NCI-H2107 (cell line): ENCODE data around the gene ABCA1.
A peak's percentile ranks its signal among the peaks of the same experiment; 100 is the strongest.

Experiments
- DNase-seq: peaks from one replicate; lab custom pipeline; 2025; lab: John Stamatoyannopoulos, UW

ABCA1 gene

DNA sequence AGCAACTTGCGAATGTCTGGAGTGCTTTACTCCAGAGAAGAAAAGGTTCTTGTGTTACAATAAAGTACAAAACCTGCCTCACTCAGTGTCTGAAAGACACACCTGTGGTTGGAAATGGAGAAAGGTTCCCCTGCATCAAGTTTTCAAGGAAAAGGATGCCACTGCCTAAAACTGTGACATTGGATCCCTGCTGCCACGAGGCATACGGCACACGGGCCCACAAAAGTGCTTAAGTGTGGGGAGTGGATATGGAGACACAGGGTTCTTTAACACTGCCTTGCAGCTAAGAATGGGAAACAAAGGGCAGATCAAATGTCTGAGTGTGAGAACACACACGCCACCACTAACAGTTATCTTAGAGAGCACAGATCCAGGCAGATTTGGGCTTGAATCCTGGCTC lies 89.0 kb downstream of the ABCA1 start:
- no peak for DNase-seq

DNA sequence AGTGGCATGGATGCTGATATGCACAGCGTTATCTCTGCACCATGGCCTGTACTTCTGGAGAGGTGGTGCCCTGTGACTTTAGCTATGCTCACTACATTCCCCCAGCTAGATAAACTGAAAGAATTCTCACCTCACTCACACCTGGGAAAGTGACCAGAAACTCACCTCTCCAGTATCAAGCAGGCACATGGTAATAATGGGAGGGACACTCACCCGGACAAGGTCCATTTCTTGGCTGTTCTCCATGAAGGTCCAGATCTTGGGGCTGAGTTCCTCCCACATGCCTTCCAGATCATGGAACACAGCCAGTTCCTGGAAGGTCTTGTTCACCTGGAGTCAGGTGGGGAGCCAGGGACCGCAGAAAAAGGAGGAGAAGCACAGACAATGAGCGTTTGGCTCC lies 91.2 kb downstream of the ABCA1 start:
- no peak for DNase-seq

DNA sequence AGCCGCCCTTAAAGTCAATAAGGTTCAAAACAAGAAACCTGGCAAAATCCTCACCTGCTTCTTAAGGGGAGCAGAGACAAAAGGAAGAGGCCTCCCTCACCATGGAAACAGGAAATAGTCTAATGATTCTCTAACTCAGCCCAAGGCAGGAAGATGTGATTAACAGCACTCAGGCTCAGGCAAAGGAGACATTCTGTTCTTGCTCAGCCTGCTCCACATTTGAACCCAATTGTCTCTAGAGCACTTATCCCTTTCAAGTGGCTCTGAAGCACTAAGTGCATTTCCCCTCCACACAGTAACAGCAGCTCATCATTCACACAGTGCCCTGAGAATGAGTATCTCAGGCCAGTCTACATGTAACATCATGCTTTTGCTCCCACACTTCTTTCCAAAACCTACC lies 91.7 kb downstream of the ABCA1 start:
- peak; percentile 52 for DNase-seq

DNA sequence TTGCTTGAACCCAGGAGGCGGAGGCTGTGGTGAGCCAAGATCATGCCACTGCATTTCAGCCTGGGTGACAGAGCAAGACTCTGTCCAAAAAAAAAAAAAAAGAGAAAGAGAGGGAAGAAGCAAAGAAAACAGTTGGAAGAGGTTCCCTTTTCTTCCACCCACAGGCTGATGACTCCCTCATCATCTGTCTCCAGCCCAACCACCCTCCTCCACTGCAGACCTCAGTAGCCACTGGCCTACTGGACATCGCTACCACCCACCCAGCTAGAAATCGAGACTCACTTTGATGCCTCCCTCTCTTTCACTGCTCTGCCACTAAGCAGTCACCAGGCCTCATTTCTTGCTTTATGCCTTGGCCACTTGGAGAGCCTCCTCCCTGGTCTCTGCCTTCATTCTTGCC lies 92.8 kb downstream of the ABCA1 start:
- no peak for DNase-seq

DNA sequence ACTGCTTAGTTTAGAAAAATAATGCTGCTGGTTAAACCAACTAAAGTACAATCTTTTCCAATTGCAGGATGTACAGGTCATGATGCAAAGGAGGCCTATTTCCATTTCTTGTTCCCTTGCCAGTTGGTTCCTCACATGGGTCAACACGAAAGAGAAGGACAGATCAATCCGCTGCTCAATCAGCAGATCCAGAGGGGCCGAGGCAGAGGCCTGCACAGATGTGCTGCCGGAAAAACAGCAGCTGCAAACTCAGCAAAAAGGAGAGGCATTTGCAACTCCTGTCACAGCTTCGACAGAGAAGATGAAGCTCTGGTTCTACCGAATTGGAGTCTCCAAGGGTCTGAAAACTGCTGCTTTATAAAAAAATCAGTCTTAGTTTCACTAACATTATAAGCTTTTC lies 94.3 kb downstream of the ABCA1 start:
- no peak for DNase-seq

DNA sequence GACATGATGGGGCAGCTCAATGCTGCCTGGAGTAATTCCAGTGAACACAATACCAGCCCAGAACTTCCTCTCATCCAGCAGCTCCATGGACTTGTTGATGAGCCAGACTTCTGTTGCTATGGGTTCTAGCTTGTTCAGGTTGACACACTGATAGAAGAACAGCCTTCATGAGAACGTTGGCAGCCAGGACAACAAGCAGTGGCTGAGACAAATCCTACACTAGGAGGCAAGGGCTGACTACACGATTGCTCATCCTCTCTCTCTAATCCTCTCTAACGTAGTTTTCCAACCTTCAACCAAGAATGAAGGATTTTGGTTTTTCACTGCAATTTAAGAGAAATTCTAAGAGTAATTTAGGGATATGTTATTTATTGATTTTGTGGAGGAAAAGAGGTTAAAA lies 96.3 kb downstream of the ABCA1 start:
- DNase-seq, result no peak

DNA sequence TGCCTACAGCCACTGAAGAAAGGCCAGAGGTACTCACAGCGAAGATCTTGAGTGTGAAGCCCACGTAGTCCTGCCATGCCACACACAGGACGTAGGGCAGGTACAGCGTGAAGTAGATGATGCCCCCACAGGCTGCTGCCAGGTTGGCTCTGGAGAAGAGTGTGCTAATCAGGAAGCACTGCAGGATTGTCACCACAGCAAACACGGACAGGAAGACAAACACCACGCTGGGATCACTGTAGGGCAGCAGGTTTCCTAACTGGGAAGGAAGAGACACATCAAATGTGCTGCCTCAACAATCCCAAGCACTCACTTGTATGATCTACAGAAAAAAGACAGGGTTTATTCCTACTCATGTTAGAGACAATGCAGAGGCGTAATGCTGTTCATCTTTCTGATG lies 101.0 kb downstream of the ABCA1 start:
- DNase-seq, result no peak

DNA sequence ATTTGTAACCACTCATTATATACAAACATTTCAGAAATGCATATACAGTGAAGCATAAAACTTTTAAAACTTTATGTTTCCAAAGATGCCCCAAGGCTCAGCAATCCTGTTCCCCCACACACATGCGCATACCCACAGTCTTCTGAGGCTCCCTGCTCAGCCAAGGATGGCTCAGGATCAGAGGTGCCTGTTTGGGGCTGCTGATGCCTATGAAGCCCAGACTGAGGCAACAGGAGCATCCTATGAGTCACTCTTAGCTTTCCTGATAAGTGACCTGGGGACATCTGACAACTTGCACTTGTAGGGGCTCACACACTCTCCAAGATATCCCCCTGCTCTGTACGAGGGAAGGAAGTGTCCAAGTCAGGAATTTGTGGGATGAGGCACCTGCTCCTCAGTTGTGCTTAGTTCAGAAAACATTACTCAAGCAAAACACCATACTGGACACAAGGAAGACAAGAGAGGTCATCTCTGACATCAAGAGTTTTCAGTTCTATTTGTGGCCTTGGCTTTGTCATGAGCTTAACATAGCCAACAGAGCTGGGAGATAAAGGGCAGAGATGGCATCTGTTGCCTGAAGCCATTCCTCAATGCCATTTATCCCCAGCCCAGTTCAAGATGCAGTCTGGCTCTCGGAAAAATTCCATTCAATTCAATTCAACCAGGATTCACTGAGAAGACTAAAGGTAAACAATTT lies 101.7 kb downstream of the ABCA1 start:
- no peak for DNase-seq

DNA sequence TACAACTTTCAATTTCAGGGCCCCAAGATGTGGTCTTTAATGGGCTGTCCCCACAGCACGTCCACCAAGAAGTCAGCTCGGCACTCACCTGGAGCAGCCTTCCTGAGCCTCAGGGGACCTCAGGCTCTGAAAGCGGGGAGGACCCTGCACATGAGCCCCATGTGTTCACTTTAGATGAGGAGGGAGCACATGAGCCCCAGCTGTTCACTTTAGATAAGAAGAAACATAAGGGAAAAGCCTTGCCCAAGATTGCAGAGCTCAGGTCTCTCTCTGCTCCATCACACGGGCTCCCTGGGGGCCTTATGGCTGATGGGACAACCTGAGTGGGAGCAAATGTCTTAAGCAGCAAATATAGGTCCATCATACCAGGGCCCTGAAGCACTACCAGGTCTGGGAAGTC lies 107.6 kb downstream of the ABCA1 start:
- DNase-seq, result no peak

DNA sequence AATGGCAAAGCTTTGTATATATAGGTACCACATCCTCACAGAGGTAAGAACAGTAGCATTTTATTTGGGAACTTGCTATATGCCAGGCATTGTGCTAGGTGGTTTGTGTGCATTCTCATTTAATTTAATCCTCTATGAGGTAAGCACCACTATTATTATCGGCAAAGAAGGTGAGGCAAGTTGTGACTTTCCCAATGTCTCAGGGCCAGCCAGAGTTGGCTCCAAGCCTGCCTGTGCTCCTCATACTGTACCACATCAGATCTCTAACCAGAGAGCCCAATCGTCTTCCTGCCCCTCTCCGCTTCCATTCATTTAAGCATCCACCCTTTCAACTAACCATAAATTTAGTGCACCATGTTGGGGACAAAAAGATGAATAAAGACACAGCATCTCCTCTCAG lies 108.9 kb downstream of the ABCA1 start:
- DNase-seq, result no peak

DNA sequence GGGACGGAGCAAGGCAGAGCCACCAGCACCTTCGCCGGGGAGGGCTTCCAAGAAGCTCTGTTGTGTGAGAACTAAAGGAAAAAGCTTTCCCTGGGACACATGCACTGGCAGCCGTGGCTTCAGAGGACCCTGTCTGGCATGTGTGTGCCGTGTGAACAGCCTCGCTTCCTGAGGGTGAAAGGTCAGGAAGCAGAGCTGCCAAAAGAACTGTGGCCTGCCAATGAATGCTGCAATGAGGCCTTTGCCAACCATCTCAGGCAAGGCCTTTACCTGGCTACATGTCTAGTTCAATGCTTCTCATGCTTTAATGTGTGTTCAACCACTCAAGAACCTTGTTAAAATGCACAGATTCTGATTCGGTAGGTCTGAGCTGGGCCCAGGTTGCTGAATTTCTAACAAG lies 110.5 kb downstream of the ABCA1 start:
- DNase-seq, result no peak

DNA sequence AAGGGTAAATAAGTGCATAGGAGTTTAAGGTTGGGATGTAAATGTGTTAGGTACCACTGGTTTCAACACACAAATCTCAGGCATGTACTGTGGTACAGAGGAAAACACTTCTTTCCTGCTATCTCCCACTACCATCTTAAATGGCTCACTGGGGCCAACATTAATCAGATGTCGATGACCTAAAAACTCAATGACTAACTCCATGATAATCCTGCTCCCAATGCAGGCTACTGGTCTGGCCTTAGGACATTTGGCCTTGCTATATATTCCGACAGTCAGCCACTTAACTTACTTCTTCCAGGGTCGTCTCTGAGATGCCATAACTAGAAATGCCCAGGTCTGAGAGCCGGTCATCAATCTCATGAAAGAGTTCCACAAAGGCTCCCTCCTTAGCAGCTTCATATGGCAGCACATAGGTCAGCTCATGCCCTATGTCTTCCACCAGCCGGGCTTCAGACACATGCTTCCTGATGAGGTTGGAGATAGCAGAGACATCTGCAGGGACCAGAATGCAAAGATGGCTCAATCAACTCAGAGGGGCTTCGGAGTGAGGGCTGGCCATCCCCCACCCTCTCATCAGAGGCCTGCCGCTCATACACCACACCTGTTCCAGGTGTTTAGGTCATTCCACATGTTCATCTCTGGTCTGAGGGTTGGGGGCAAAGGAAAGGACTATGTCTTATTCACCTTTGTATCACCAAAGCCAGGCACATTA lies 111.9 kb downstream of the ABCA1 start:
- DNase-seq, result no peak

DNA sequence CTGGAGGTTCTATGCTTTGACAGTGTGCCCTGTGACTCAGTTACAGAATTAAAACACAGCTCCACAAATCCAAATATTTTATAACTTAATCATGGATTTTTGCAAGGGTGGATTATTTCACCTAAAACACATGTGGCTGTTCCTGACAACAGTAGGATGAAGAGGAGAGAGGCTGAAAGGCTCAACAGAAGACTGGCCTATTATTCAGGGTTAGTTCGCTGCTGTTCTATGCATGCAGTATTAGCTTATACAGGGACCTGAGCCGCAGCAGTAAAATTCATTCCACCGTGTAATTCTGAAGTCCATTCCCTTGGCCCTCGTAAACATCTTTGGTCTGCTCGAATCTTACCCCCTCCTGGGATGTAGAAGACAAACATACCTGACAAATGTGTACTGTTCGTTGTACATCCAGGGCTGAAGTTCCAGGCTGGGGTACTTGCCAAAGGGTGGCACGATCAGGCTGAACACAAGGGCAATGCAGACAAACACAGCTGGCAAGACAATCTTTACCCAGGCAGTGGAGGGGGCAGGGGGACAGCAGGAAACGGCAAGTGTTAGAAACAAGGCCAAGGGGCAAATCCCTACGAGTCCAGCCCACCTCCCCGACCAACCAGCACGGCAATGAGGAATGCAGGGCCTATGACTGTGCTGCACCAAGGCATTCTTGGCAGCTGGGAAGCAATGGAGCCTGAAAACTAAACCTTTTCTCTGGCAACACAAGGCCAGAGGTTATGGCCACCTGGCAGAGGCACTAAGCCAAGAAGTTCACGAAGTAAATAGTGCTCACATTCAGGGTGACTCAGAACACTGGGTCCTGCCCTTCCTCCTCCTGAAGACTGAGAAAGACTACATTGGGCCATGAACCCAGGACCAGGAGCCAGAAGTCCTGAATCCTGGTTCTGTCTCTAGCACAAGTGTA lies 117.3 kb downstream of the ABCA1 start:
- DNase-seq, result no peak

DNA sequence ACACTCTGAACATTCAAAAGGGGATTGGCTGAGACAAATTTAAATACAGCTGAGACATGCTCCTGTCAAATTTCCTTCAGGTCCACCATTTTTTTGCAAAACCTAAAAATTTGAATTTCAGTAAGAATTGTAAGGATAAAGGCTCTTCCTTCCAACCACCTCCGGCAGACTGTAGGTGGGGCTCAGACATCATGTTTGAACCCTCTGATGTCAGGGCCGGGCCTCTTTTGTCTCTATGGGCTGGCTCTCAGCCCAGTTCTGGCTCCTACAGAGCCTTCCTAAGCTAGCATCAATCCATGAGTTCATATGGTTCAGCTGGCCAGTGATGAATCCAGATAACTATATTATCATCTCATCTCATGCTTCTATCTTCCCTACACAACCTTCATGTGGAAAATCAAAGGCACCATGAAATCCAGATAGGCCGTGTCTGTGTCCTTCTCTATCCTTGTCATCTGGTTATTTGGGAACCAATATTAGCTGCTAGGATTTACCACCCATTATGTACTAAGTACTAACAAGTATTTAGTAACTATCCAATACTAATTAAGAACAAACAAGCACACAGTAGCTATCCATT lies 119.8 kb downstream of the ABCA1 start:
- peak; percentile 21 for DNase-seq

DNA sequence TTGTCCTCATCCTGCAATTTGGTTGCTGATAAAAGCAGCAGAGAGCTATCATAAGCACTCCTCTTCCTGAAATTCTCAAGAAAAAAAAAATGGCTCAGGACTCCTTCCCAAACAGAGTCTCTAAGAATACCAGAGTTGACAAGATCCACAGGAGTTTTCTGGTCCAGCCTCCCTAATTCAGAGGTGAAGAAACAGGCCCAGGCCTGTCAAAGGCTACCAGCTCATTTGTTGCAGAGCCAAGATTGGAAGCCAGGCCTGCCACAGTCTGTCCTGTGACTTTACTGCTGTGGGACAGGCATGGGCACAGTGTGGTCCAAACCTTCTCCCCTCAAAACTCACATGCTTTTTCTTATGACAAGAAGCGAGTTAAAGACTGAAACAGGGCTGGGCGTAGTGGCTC lies 122.5 kb downstream of the ABCA1 start:
- no peak for DNase-seq

DNA sequence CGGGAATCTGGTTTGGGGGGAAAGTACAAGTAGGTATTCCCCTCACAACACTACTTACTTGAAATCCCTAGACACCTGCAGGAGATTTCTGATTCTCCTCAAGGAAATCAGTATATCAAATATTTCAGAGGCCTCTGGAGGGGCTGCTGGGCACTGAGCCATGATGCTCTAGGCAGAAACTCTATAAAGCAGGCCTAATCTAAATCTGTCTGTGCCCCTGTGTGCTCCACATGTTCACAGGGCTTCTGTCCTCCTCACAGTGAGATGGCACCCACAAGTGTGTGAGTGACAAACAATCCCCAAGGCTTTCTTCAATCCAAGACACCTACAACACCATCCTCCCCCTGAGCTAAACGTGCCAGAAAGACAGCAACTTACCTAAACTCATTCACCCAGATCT lies 125.0 kb downstream of the ABCA1 start:
- no peak for DNase-seq

DNA sequence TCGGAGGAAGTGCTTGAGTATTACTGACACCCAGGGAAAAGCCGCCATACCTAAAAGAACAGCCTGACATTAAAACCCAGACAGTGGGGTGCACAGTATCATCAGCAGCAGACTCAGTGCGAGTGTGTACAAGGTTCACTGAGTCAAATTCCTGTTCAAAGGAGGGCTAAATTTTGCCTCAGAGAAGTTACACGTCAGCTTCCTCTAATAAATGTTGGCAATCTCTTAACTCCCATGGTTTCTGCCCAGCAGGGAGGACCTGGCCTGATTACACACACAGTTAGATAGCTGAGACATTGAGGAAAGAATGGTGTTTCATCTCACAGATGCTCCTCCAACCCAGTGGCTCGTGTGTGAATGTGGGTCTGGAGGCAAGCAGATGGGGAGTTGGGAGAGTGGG lies 125.8 kb downstream of the ABCA1 start:
- DNase-seq, result no peak

DNA sequence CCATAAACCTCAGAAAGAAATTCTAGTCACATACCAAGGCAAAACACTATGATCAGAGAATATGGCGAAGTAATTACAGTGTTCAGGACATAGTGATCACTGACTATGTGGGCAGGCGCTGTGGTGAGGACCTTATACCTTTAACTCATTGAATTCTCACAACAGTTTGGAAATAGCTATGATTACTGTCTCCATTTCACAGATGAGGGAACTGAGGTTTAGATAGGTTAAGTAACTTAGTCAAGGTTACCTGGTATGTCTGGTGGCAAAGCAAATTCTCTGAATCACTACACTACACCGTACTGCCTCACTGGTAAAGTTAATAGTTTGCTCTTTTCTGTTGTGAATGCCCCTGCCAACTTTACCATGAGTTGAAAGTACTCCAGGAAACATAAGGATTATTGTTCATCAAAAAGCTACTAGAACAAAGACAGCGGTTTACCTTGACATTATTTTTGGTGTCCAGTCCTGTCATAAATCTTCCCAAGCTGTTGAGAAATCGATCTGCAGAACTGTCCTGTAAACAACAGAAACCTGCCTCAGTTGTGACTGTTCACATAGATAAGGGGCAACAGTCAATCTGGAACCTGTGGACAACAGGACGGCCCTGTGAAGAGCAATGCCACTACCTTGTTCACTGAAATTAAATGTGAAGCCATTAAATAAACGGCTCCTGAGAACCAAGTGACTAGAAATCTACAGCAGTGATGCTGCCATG lies 127.7 kb downstream of the ABCA1 start:
- DNase-seq, result no peak

DNA sequence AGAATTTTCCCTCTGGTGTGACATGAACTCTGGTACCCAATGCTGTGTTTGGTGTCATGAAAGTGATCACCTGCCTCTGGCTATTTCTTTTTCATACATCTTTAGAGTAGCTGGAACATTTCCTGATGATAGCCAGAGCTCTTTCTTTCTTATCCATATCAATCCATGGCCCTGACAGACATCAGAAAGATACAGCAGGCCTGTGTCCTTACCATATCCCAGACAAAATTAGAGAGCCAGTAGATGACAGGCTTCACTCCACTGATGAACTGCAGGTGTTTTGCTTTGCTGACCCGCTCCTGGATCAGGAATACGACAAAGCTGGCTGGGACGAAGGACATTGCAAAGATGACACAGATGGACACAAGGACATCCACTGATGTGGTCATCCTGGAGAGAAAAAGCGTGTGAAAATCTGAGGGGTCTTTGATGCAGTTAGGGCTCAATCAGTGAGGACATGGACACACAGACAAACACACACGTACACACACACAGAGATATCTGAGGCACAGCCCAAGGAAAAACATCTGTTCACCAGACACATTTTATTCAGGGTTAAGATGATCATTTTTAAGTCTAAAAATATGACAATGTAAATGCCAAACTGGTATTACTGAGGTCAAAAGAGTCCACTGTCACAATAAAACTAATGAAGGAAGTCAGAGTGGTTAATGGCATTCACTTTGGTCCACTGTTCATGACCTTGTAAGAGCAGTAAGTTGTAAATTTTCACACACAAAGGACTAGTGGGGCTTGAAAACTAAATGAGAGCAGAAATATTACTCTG lies 129.6 kb downstream of the ABCA1 start:
- no peak for DNase-seq

DNA sequence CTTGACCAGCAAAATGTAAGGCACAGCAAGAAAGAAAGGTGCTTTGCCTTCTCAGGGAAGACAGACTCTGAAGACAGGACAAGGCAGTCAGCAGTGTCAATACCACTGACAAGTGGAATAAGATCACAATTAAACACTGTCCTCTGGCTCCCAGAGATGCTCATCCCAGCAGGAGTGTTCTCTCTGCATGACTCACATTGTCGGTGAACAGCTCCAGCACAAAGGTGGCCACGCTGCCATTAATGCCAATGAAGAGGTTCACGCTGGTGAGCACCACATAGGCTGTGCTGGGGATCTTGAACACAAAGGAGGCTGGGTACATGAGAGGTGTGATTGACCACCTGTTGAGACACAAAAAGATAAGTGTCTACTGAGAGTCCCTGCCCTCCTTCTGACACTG lies 132.1 kb downstream of the ABCA1 start:
- DNase-seq, result no peak

DNA sequence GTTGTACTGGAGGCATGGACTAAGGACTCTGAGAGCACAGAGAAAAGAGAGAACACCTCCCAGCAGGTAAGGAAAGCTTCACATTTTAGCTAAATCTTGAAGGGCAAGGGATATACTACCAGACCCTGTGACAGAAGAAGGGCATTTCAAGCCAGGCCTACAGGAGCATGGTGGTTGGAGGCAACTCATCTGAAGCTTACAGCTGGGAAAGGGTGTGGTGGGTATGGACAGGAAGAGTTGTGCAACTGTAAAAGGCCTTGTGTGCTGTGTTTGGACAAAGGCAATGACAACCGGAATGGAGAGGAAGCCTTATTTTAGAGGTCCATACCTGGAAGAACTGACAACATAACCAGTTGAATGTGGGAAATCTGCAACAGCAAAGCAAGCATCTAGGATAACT lies 132.9 kb downstream of the ABCA1 start:
- no peak for DNase-seq
